Mammary epithelial cell (primary cell): ENCODE measurements around the gene GNAT1.
"Not testable (repeated sequence)": the region's sequence is repeated elsewhere in the genome, so short reads cannot be mapped to it uniquely, and the experiment has no call there.

Experiments
- CTCF ChIP-seq, 2 donors: IDR thresholded peaks in 1 of 2; conservative IDR thresholded peaks in 1 of 2; 2 replicates each; pipeline ENCODE4 v1.5.1; 2011 to 2012; ENCODE audit warnings: inconsistent platforms in 2 of 2, low read length in 2 of 2, mild to moderate bottlenecking in 2 of 2, control low read depth in 1 of 2, low read depth in 1 of 2; ENCODE audit not compliant: insufficient read depth in 1 of 2; ENCODE audit errors: extremely low read depth in 1 of 2
- EZH2 ChIP-seq: IDR thresholded peaks from 2 replicates; pipeline ENCODE4 v1.6.1; 2012; ENCODE audit warnings: low read length, inconsistent platforms, borderline replicate concordance

DNA sequence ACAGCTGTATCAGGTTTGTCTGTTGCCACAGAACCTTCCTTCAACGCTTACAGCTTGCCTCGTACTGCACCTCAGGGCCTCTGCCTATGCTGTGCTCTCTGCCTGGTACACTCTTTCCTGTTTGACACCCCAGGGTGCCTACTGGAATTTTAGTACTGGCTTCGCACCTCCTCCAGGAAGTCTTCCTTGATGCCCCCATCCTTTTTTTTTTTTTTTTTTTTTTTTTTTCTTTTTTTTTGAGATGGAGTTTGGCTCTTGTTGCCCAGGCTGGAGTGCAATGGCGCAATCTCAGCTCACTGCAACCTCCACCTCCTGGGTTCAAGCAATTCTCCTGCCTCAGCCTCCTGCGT lies 19.9 kb downstream of the GNAT1 start:
- not testable (repeated sequence) for TF ChIP-seq CTCF (conservative IDR thresholded peaks at IDR 0.05 in 1 of 2, IDR thresholded peaks at IDR 0.05 in 1 of 2; ENCODE audit: extremely low read depth in 1 of 2, insufficient read depth in 1 of 2, low read depth in 1 of 2, low read length in 2 of 2); EZH2
